ENCODE results near the gene SETX. TPM values are rescaled to one million over a fixed set of nuclear protein-coding genes. Genes with fewer than 3 reads are reported as not detected.
"Not testable (repeated sequence)": the region's sequence is repeated elsewhere in the genome, so short reads cannot be mapped to it uniquely, and the experiment has no call there.

SETX gene
- total RNA-seq, result 10 to 100 TPM; 35.8 to 36.5 TPM

- ChIA-PET POLR2A (interaction anchor here (0.6 to 1.0 kb wide), 6 partner anchors 50 to 519 kb away, joined by 3 to 7 read pairs (median 4); partner anchors contain the start of gene CFAP77), CTCF (interaction anchor here (1.4 kb wide), 1 partner anchor 315 kb away, joined by 4 read pairs; the partner anchor contains the start of genes DDX31 and GTF3C4)
These were observed at the start of gene SETX for GRCh38 chr9:132354637-132355355. Gene SETX, minus strand, starts transcription at chr9:132354986. Its CDS starts 5,558 bp downstream, at chr9:132349428.

GRCh38 chr9:132404228-132404881 is 49.6 kb upstream of the SETX start:
- CTCF ChIA-PET, result interaction anchor here (1.0 kb wide), 1 partner anchor 54 kb away, joined by 3 read pairs; no protein-coding TSS in a partner anchor
- POLR2A ChIA-PET, result interaction anchor here (0.8 kb wide), 1 partner anchor 49 kb away, joined by 5 read pairs; the partner anchor contains the start of gene SETX

GRCh38 chr9:132401824-132402223 is 47.0 kb upstream of the SETX start:
- ChIA-PET CTCF (no interaction called here), POLR2A (no interaction called here)

- CTCF ChIA-PET, result no interaction called here
- POLR2A ChIA-PET, result no interaction called here
These were observed 40.8 kb upstream of the SETX start for GRCh38 chr9:132395560-132395959.

GRCh38 chr9:132391449-132391848 is 36.7 kb upstream of the SETX start:
- ChIA-PET POLR2A (no interaction called here), CTCF (no interaction called here)

GRCh38 chr9:132390966-132391365 is 36.2 kb upstream of the SETX start:
- CTCF ChIA-PET, result no interaction called here
- POLR2A ChIA-PET, result no interaction called here

- ChIA-PET CTCF (no interaction called here), POLR2A (no interaction called here)
These were observed 32.3 kb upstream of the SETX start for GRCh38 chr9:132387133-132387532.

GRCh38 chr9:132384376-132384775 is 29.6 kb upstream of the SETX start:
- POLR2A ChIA-PET, result interaction anchor here (0.6 kb wide), 1 partner anchor 31 kb away, joined by 6 read pairs; no protein-coding TSS in a partner anchor
- CTCF ChIA-PET, result no interaction called here

GRCh38 chr9:132383462-132383883 is 28.7 kb upstream of the SETX start:
- CTCF ChIA-PET, result no interaction called here

GRCh38 chr9:132381966-132382541 is 27.3 kb upstream of the SETX start:
- POLR2A ChIA-PET, result no interaction called here
- CTCF ChIA-PET, result no interaction called here

More at GRCh38 chr9:132383462-132383883, 28.7 kb upstream of the SETX start:
- POLR2A ChIA-PET, result no interaction called here

GRCh38 chr9:132378416-132378815 is 23.6 kb upstream of the SETX start:
- CTCF ChIA-PET, POLR2A ChIA-PET: not testable (repeated sequence)

- CTCF ChIA-PET, POLR2A ChIA-PET: not testable (repeated sequence)
These were observed 23.0 kb upstream of the SETX start for GRCh38 chr9:132377769-132378168.

- ChIA-PET POLR2A (no interaction called here), CTCF (no interaction called here)
These were observed 17.6 kb upstream of the SETX start for GRCh38 chr9:132372177-132373095.

- ChIA-PET CTCF (no interaction called here), POLR2A (no interaction called here)
These were observed 15.8 kb upstream of the SETX start for GRCh38 chr9:132370592-132370991.

GRCh38 chr9:132369421-132369820 is 14.6 kb upstream of the SETX start:
- ChIA-PET CTCF (no interaction called here), POLR2A (no interaction called here)

- ChIA-PET CTCF (no interaction called here), POLR2A (no interaction called here)
These were observed 13.0 kb upstream of the SETX start for GRCh38 chr9:132367613-132368313.

- ChIA-PET POLR2A (no interaction called here), CTCF (interaction anchor here (0.7 kb wide), 1 partner anchor 783 kb away, joined by 3 read pairs; no protein-coding TSS in a partner anchor)
These were observed 11.7 kb upstream of the SETX start for GRCh38 chr9:132366481-132366880.

GRCh38 chr9:132365986-132366385 is 11.2 kb upstream of the SETX start:
- ChIA-PET CTCF (interaction anchor here (0.7 kb wide), 1 partner anchor 784 kb away, joined by 3 read pairs; no protein-coding TSS in a partner anchor), POLR2A (interaction anchor here (0.7 kb wide), 1 partner anchor 614 kb away, joined by 3 read pairs; no protein-coding TSS in a partner anchor)

GRCh38 chr9:132364068-132364467 is 9.3 kb upstream of the SETX start:
- POLR2A ChIA-PET, result no interaction called here
- CTCF ChIA-PET, result no interaction called here

Data from activated CD8-positive, alpha-beta memory T cell treated with anti-CD3 and anti-CD28 coated beads for 36 hours (primary cell).